ENCODE results near the gene TES. TPM values are rescaled to one million over a fixed set of nuclear protein-coding genes. Genes with fewer than 3 reads are reported as not detected.
"Not testable (repeated sequence)": the region's sequence is repeated elsewhere in the genome, so short reads cannot be mapped to it uniquely, and the experiment has no call there.

TES gene
- polyA plus RNA-seq, 3 donors = 21.5 to 28.4 (median 23.4) TPM

DNA sequence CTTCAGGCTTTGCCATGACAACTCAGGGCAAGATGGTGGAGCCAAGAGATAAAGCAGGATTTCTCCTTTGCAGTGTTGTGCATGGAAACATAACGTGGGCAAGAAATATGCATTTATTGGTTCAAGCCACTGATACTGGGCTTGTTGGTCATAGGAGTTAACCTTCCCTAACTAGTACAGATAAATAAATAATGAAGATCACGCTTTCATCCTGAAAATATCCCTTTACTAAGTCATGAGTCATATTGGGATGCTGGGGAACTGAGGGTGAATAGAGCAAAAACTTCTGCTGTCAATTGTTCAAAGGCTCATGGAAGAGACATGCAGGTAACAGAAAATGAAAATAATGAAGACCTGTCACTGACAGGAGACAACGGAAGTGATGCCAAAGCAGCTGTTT is 55.5 kb downstream of the TES start:
- 87 to 91% (median 90%) methylated on average over 3 of the region's 3 CpGs for WGBS, 3 donors

GRCh38 chr7:116269466-116269865 is 59.1 kb downstream of the TES start:
- 59 to 92% (median 89%) methylated on average over 4 of the region's 4 CpGs for WGBS, 3 donors
- no peak overlapping the region for H3K27ac ChIP-seq (ENCODE audit: low read depth, low read length)

More for the DNA sequence above, 55.5 kb downstream of the TES start:
- no peak overlapping the region for H3K27ac ChIP-seq (ENCODE audit: low read depth, low read length)

DNA sequence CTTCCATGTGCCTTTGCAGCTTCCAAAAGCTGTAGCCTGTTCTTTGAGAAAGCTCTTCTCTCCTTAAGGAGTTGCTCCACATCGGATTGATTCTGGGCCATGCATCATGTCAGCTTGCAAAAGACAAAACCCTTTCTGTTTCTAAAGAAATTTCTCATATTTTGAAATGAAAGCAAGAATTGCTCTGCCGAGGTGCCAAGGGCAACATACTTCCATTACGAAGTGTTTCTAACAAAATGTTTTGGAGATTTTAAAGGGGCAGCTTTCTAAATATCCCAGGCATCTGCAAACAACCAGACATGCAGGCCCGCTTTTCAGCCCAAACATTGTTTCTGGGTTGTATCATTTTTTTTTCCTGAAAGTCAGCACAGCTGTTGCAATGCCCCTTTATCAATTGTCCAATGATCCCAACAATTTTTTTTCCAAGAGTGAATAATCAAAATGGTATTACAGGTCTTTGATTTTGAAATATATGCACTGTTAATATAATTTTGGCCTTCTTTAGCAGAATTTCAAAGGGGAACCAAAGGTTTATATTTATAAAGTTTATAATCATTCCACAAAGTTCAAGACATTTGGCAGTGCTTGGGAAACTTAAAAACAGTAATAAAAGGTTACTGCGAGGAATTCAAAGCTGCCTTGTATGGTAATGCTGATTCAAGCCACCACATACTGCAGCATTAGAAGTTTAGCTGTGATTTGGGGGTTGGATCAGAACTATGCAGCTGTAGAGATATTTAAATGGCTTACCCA is 61.0 kb downstream of the TES start:
- H3K27ac ChIP-seq (ENCODE audit: low read depth, low read length) = no peak overlapping the region
- 49 to 60% (median 50%) methylated on average over 5 of the region's 5 CpGs for WGBS, 3 donors

DNA sequence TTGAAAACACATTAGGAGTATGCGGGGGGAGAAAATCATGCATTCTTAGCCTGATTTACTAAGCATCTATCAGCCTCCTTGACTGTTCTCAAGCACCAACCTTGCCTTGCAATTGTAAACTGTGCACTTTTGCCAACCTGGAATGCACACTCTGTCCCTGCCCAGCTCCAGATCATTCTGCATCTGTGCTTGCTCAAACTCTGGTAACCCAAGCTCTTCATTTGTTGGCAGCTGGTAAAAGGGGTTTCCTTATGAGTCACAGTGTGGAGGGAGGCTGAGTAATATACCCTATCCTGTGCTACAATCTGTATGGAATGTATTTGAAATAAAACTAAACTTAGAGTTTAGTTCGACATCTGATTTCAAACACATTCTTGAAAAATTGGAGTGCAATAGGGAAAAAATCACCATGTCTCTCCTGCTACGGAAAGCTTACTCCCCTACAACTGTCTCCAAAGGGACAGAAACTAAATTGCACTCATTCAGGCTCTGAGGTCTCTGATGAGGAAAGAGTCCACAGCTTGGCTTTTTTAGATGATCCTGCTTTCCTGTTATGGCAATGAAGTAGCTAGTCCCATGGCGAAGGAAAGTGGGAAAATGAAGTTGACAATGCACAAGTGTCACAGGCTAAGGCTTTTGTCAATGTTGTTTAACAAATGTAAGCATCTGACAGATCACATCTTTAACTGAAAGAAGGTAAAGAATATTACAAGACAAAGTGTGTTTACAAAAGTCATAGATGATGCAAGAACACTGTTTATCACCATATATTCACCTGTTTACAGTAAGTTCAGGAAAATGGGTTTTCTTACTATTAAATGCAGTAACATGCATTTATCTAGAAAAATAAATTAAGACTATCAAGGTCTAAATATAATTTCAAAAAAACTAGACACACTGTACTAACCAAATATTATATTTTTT is 61.9 kb downstream of the TES start:
- WGBS, 3 donors = 46 to 70% (median 48%) methylated on average over 4 of the region's 4 CpGs
- H3K27ac ChIP-seq (ENCODE audit: low read depth, low read length) = peak overlapping the region; percentile 61

DNA sequence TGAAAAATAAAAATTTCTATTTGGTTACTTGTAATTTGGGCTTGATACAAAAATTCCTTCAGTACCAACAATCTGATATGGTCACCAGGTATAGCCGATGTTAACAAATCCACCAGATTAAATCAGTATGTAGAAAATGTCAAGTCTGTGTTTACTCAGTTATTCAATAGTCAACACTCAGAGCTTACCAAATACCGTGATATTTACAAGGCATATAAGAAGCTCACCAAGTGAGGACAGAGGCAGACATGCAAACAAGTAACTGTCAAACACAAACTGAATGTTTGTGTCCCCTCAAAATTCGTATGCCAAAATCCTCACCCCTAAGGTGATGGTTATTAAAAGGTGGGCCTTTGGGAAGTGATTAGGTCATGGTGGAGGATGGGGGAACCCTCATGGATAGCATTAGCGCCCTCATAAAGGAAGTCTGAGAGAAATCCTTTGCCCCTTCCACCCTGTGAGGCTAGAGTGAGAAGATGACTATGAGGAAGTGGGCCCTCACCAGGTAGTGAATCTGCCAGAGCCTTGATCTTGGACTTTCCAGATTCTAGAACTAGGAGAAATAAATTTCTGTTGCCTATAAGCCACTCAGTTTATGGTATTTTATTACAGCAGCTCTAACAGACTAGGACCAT is 63.1 kb downstream of the TES start:
- H3K27ac ChIP-seq (ENCODE audit: low read depth, low read length) = no peak overlapping the region
- 17 to 58% (median 48%) methylated on average over 4 of the region's 4 CpGs for WGBS, 3 donors

- WGBS, 3 donors = 80 to 96% (median 95%) methylated on average over 1 of the region's 1 CpG
These were observed 63.6 kb downstream of the TES start for GRCh38 chr7:116273918-116274301.

DNA sequence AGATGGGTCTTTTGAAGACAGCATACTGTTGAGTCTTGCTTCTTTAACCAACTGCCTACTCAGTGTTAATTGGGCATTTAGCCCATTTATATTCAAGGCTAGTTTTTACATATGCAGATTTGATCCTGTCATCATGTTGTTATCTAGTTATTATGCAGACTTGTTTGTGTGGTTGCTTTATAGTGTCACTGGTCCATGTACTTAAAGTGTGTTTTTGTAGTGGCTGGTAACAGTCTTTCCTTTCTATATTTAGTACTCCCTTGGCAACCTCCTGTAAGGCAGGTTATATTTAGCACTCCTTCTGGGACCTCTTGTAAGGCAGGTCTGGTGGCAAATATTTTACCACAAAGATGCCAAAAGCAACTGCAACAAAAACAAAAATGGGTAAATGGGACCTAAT is 66.7 kb downstream of the TES start:
- no peak overlapping the region for H3K27ac ChIP-seq (ENCODE audit: low read depth, low read length)

More at GRCh38 chr7:116273918-116274301, 63.6 kb downstream of the TES start:
- no peak overlapping the region for H3K27ac ChIP-seq (ENCODE audit: low read depth, low read length)

DNA sequence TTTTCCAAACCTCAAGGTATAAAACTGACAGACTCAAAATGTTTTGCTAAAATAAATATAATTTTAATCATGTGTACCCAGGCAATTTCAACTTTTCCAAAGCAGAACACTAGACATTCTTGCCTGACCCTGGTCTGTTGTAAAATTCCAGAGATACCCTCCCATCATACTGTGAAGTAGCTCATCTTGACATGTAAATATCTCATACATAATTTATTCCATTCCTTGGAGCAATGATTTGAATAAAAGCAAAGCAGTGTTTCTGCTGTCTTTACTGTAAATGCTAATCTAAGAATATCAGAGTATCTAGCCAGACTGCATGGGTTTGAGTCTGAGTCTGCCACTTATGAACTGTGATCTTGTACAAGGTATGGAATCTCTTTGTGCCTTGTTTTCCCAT is 68.9 kb downstream of the TES start:
- H3K27ac ChIP-seq (ENCODE audit: low read depth, low read length) = no peak overlapping the region

DNA sequence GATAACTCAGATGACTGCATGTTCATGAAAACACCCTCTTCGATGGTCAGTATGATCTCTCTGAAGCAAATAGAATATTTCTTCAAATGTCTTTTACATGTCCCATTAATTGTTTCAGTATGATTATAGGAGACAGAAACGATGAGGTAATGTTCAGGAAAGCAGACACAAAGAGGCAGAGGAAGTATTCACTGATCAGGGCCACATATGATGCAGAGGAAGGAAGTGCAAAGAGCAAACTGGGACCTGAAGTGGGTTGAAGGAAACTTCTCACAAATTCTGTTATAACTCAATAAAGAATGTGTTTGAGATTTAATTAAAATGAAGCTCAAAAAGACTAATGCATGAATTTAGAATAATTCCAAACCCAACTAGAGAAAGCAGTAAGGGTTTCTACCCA is 70.5 kb downstream of the TES start:
- 55 to 65% (median 56%) methylated on average over 2 of the region's 2 CpGs for WGBS, 3 donors
- no peak overlapping the region for H3K27ac ChIP-seq (ENCODE audit: low read depth, low read length)

DNA sequence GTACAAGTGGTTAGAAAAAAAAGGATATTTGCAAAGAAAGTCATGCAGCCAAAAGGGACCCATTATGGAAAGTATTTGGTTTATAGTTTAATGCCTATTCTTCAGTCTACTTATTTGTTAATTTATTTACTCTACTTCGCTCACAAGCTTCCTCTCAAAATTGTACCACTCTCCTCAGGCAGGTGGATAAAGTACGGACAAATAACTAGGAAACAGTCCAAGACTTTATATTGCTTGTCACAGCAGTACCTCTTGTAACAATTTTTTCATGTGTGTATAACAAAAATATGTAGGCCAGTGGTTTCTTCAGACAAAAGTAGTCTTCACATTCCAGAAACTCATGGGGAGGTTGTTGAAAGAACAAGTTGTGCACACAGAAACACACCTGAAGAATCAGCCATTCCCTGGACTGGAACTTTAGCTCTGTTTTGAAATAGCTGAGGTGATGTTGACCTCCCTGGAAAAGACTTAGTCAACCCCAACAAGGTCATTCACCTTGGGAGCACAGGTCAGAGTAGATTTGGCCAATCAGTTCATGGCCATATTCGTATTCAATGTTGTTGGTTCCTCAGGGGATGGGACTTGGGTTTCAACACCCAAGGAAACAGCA is 73.4 kb downstream of the TES start:
- no peak overlapping the region for H3K27ac ChIP-seq (ENCODE audit: low read depth, low read length)
- 82 to 96% (median 89%) methylated on average over 3 of the region's 3 CpGs for WGBS, 3 donors

GRCh38 chr7:116284390-116284789 is 74.1 kb downstream of the TES start:
- WGBS, 3 donors = 81 to 84% (median 84%) methylated on average over 3 of the region's 3 CpGs
- no peak overlapping the region for H3K27ac ChIP-seq (ENCODE audit: low read depth, low read length)

GRCh38 chr7:116285252-116285651 is 74.9 kb downstream of the TES start:
- WGBS, 3 donors = 88 to 100% (median 91%) methylated on average over 1 of the region's 1 CpG
- H3K27ac ChIP-seq (ENCODE audit: low read depth, low read length) = no peak overlapping the region

- no peak overlapping the region for H3K27ac ChIP-seq (ENCODE audit: low read depth, low read length)
These were observed 80.4 kb downstream of the TES start for GRCh38 chr7:116290740-116291139.

DNA sequence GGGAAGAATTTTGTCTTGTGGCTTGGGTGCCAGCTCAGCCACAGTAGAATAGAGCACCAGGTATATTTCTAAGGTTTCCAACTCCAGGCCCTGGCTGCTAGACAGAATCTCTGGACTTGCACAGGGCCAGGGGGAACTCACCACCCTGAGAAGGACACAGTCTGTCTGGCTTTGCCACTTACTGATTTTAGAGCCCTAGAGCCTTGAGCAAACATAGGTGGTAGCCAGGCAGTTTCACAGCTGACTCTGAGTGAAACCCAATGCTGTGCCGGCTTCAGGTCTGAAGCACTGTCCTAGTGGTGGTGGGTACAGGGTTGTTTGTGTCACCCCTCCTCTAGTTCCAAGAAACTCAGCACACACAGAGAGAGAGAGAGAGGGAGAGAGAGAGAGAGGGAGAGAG is 81.6 kb downstream of the TES start:
- H3K27ac ChIP-seq (ENCODE audit: low read depth, low read length) = no peak overlapping the region
- WGBS, 3 donors = 89 to 100% (median 100%) methylated on average over 1 of the region's 1 CpG

DNA sequence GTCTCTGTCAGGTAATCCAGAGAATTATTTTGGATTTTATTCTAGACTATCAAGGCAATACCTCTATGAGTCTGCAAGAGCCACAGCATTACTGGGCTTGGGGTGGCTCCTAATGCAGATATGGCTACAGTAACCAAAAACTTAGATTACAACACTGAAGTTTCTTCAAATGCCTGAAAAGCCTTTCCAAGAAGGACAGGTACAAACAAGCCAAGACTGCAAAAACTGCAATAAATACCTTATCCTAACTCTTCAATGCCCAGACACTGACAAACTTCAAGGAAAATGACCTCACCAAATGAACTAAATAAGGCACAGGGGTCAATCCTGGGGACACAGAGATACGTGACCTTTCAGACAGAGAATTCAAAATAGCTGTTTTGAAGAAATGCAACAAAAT is 82.0 kb downstream of the TES start:
- no peak overlapping the region for H3K27ac ChIP-seq (ENCODE audit: low read depth, low read length)
- 85 to 97% (median 91%) methylated on average over 1 of the region's 1 CpG for WGBS, 3 donors

GRCh38 chr7:116293139-116293538 is 82.8 kb downstream of the TES start:
- H3K27ac ChIP-seq (ENCODE audit: low read depth, low read length) = no peak overlapping the region
- 68 to 98% (median 90%) methylated on average over 1 of the region's 1 CpG for WGBS, 3 donors

DNA sequence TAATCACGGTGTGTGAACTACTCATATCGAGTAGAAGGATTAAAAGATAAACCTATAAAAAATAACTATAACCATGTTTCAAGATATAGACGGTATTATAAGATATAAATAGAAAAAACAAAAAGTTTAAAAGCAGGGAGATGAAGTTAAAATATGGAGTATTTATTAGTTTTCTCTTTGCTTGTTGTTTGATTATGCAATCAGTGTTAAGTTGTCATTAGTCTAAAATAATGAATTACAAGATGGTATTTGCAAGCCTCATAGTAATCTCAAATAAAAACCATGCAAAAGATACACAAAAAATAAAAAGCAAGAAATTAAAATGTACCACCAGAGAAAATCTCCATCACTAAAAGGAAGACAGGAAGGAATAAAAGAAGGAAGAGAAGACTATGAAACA is 83.3 kb downstream of the TES start:
- no peak overlapping the region for H3K27ac ChIP-seq (ENCODE audit: low read depth, low read length)
- WGBS, 3 donors = 81 to 95% (median 92%) methylated on average over 3 of the region's 3 CpGs

GRCh38 chr7:116295903-116296302 is 85.6 kb downstream of the TES start:
- not testable (repeated sequence) for H3K27ac ChIP-seq (ENCODE audit: low read depth, low read length)

- WGBS, 3 donors = 92 to 94% (median 93%) methylated on average over 1 of the region's 1 CpG
- no peak overlapping the region for H3K27ac ChIP-seq (ENCODE audit: low read depth, low read length)
These were observed 87.7 kb downstream of the TES start for GRCh38 chr7:116298055-116298454.
